Neural crest cell (in vitro differentiated cells): ENCODE results near the gene PWWP2B. TPM values are rescaled to one million over a fixed set of nuclear protein-coding genes. Genes with fewer than 3 reads are reported as not detected.

Experiments
- DNase-seq: peaks from one replicate; pipeline ENCODE4 v3.0.0; 2021; ENCODE audit warnings: low read depth, mixed read lengths, low spot score
- H3K27ac Mint-ChIP-seq: one replicate; pipeline ENCODE4 v1.8.0; 2021; ENCODE audit warnings: mild to moderate bottlenecking, mixed read lengths; ENCODE audit not compliant: unreplicated experiment
- H3K27me3 Mint-ChIP-seq: 2 replicates; pipeline ENCODE4 v1.8.0; 2021; ENCODE audit warnings: low read depth, mild to moderate bottlenecking, mixed read lengths
- H3K36me3 Mint-ChIP-seq: 2 replicates; pipeline ENCODE4 v1.8.0; 2021; ENCODE audit warnings: low read depth, mild to moderate bottlenecking, mixed read lengths
- H3K4me1 Mint-ChIP-seq: 2 replicates; pipeline ENCODE4 v1.8.0; 2021; ENCODE audit warnings: mixed read lengths
- H3K4me3 Mint-ChIP-seq: one replicate; pipeline ENCODE4 v1.8.0; 2021; ENCODE audit warnings: mild to moderate bottlenecking, mixed read lengths
- H3K9me3 Mint-ChIP-seq: 2 replicates; pipeline ENCODE4 v1.8.0; 2021; ENCODE audit warnings: mixed read lengths
- CTCF ChIP-seq: fragments of 200-600 bp; sonication (generic); conservative IDR thresholded peaks from 2 replicates; pipeline ENCODE4 v1.5.0; 2021; ENCODE audit warnings: antibody characterized with exemption, mild to moderate bottlenecking
- total RNA-seq: library from RNA; stranded (reverse); gene quantifications from 2 replicates; pipeline ENCODE4 v1.2.1, GENCODE V29; 2021

The PWWP2B gene
- total RNA-seq, 1 donor from 2014 or later, result 14.2 TPM

- no peak for DNase-seq
- TF ChIP-seq CTCF, result no peak
- no peak overlapping the region for H3K27ac Mint-ChIP-seq
- H3K36me3 Mint-ChIP-seq, result peaks cover 7% of the 10 kb centered on the region
- H3K4me1 Mint-ChIP-seq, result peaks cover 12% of the 10 kb centered on the region
- peaks cover 8% of the 10 kb centered on the region for H3K9me3 Mint-ChIP-seq
- no peaks in the 10 kb centered on the region for H3K27me3 Mint-ChIP-seq
- H3K4me3 Mint-ChIP-seq, result peak overlapping the region; percentile 59
Observed at GRCh38 chr10:132393695-132394181, 3.3 kb upstream of the PWWP2B start.

- H3K27me3 Mint-ChIP-seq, result no peaks in the 10 kb centered on the region
- peak overlapping the region; percentile 59 for H3K4me3 Mint-ChIP-seq
- peaks cover 12% of the 10 kb centered on the region for H3K4me1 Mint-ChIP-seq
- no peak for TF ChIP-seq CTCF
- H3K36me3 Mint-ChIP-seq, result peaks cover 7% of the 10 kb centered on the region
- H3K9me3 Mint-ChIP-seq, result peaks cover 8% of the 10 kb centered on the region
- no peak for DNase-seq
- H3K27ac Mint-ChIP-seq, result no peak overlapping the region
Observed at GRCh38 chr10:132394201-132394811, 2.7 kb upstream of the PWWP2B start.

GRCh38 chr10:132394936-132395703 lies 1.9 kb upstream of the PWWP2B start:
- Mint-ChIP-seq H3K4me1 (peaks cover 12% of the 10 kb centered on the region), H3K27me3 (no peaks in the 10 kb centered on the region), H3K27ac (no peak overlapping the region), H3K9me3 (peaks cover 8% of the 10 kb centered on the region), H3K4me3 (peak overlapping the region; percentile 59), H3K36me3 (peaks cover 7% of the 10 kb centered on the region)
- TF ChIP-seq CTCF, result no peak
- no peak for DNase-seq

GRCh38 chr10:132395704-132396493 lies 1.1 kb upstream of the PWWP2B start:
- peaks cover 7% of the 10 kb centered on the region for H3K36me3 Mint-ChIP-seq
- TF ChIP-seq CTCF, result no peak
- peaks cover 12% of the 10 kb centered on the region for H3K4me1 Mint-ChIP-seq
- H3K27ac Mint-ChIP-seq, result no peak overlapping the region
- H3K4me3 Mint-ChIP-seq, result peak overlapping the region; percentile 15
- DNase-seq, result peak; percentile 58
- no peaks in the 10 kb centered on the region for H3K27me3 Mint-ChIP-seq
- peaks cover 8% of the 10 kb centered on the region for H3K9me3 Mint-ChIP-seq

- Mint-ChIP-seq H3K9me3 (peaks cover 8% of the 10 kb centered on the region), H3K27ac (no peak overlapping the region), H3K4me3 (no peak overlapping the region), H3K27me3 (no peaks in the 10 kb centered on the region), H3K36me3 (peaks cover 7% of the 10 kb centered on the region), H3K4me1 (peaks cover 12% of the 10 kb centered on the region)
- peak; percentile 53 for DNase-seq
- peak; percentile 51 for TF ChIP-seq CTCF
Observed at GRCh38 chr10:132396494-132397035, 435 bp upstream of the PWWP2B start.
